T47D (cell line): ENCODE measurements around the gene HOXC11.

Experiments used
- DNase-seq, 2 experiments: peaks; one replicate each; pipeline versions ENCODE4 v3.0.0 to v3.0.0-alpha.2; 2011 to 2012; ENCODE audit warnings: low read depth in 1 of 2, low spot score in 1 of 2
- JUND ChIP-seq: IDR thresholded peaks from 2 replicates; pipeline ENCODE4 v1.6.1; 2012; ENCODE audit warnings: low read depth
- in situ Hi-C: cut with HindIII; loops from 2 replicates; pipeline ENCODE4 v1.10.0; 2016; ENCODE audit warnings: low sequenced_read_pairs, low pct_unique_long_range_greater_than_20kb

HOXC11 gene

DNA sequence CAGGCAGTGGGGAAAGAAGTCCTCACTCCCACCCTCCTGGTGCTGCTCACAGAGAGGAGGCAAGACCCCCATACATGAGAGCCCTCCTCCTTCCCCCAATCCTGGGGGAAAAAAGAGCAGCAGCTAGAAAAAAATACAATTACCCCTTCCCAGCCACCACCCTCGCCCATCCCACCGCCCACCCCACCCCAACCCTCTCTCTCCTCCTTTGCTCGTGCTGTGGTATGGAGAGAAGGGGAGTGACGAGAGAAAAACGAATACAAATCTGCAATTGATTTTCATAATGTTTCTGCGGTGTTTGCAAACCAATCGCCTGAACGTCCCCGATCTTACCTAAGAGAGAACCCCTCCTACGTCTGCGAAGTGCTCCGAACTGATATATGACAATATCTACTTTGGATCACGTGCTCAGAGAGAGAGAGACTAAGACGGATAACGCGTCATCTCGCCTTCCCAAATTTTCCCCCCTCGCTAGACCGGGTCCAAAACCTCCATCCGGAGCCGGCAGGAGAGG is at the start of gene HOXC11:
Gene HOXC11, plus strand, starts transcription at position 405 of the 514 bp plus-strand sequence. CDS start 116 bp downstream, outside the sequence.
- in situ Hi-C loops, result no loop called here
- DNase-seq, result no peak
- TF ChIP-seq JUND, result no peak

DNA sequence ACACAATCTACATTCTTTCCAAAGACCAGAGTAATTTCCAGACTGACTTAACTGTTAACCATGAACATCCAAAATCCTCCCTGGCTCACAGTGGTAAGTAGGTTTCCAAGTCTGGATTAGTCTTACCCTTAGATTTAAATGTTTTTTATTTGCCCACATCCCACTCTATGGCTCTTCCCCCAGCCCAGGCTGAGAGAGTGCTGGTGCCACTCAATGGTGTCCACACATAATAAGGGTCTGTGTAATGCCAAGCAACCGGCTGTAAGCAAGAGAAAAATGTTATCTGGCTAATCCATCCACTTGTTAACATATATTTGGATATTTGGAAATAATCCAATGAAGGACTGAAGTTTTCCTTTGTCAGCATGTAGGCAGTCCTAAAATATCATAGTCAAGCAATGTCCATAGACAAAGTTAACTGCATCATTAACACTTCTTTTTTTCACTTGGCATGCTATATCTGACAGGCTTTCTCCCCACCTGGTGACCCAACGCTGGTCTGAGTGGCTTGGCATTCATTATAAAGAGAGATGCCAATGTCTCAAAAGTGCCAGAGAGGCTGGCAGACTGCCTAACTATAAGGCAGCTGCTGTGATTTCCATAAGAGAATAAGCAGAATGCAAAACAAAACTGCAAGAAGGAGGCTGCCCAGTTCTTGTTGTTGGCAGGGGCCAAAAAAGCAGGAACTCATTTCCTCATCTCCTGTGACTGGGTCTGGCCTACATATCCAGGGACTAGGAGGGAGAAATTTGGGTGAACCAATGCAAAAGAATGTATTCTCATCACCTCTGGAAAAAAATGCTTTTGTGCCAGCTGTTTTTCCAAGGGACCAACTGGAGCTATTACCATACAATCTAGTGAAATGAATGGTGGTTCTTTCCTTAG is 48.2 kb upstream of the HOXC11 start:
- in situ Hi-C loops, result no loop called here
- no peak for DNase-seq
- TF ChIP-seq JUND, result no peak

DNA sequence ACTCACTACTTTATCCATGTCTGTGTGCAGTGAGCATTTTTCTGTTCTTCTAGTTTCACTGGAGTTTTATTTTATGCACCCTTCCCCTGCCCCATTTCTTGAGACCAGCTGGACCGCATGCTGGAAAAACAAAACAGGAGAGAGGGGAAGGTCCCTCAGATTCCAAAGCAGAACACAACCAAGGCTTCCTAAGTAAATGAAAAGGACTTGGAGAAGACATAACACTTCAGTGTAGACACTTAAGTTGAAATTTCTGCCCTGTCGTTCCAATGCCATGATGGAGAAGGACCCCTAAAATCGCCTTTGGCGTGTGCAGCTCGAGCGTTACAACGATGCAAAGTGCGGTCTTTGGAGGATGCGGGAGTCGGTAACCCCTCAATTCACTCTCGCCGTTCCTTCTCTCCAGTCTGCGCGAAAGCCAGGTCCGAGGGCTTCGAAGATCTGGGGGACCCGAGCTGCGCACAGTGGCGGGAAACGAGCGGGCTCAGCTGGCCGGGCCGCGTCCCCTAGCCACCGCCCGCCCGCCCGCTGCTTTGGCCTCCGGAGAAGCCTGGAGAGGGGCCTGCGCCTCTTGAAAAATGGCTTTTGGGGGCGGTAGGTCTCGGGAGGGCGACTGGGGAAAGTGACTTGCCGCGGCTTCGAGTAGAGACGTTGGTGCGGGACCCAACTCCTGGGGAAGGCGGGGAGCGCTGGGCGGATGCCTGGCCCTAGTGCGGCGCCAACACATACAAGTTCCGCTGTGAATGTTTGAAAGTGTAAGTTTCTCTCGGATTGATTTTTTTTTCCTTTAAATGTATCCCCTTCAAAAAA is 45.5 kb upstream of the HOXC11 start:
- in situ Hi-C loops, result no loop called here
- DNase-seq, result no peak
- TF ChIP-seq JUND, result no peak

DNA sequence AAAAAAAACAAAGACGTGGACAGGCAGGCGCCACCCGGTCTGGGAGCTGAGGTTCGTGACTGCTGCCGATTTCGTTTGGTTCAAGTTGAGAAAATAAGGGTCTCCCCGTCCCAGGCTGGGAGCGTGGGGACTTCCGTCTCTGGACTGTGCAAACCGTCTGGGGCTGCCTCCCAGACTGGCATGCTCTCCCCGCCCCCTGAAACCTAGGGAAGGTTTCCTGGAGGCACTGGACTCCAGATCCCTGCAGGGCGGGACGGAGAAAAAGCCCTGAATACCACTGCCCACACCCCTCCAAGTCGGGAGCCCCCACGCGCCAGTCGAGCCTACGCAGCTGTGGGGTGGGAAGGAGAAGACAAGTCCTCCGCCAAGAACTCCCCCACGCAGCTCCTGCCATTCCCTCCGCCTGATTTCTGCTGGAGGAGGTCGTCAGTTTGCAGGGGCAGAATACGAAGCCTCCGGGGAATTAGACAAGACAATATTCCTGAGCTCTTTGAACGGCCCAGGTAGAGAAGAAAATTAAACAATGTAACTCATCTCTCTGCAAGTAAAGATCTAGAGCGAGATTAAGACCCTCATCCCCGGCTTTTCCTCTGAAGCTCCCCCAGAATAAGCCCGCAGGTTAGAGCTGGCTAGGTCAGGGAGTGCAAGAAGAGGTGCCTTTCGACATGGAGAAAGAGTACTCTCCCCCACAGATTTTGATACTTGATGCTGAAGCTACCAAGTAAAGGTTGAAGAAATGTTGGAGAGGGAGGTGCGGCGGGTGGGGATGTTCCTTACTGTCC is 44.7 kb upstream of the HOXC11 start:
- TF ChIP-seq JUND, result no peak
- DNase-seq, result no peak
- in situ Hi-C loops, result no loop called here

DNA sequence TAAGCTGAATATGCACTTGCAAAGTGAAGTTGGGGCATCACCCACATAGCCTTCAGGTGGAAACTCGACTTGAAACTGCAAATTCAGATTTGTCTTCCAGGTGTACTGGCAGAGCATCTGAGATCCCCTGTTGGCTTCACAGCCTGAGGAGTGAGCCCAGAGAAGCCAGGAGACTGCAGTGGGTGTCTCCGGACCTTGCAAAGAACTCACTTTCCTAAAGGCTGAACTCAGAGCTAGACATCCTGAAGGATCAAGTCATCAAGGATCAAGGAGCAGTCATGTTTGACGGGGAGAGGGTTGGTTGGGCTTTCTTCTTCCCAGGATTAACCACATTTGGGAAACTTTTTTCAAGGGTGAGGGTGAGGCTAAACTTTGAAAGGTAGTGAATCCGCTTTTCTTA is 43.4 kb upstream of the HOXC11 start:
- no peak for TF ChIP-seq JUND
- in situ Hi-C loops, result no loop called here

DNA sequence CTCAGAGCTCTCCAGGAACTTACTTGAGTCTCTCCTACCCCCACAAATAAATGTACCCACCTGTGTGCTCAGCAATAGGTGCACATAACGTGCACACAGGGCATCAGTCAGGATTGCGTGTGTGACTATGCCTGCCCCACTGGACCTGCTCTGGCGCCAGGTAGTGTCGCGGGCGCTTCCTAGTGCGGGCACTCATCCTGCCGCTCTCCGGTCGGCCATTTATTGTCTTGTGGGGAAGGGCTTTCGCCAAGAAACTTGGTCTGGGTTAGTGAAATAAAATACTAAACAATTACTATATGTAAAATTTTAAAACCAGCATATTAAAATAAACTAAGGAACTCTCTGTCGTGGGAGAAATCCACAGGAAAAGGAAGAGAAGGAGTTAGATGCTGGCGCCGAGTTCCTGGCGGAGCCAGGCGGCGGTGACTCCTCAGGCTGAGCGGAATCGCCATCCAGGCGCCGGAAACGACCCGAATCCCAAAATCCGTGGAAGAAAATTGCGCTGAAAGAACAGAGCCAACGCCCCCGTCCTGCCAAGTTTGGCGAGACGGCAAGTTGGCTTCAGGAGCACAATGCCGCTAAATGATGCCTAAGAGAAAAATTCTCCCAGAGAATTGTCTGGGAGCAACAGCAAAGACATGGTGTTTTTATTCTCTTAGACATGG is 42.2 kb upstream of the HOXC11 start:
- in situ Hi-C loops, result no loop called here
- TF ChIP-seq JUND, result no peak
- no peak for DNase-seq

More for the DNA sequence above, 43.4 kb upstream of the HOXC11 start:
- no peak for DNase-seq

DNA sequence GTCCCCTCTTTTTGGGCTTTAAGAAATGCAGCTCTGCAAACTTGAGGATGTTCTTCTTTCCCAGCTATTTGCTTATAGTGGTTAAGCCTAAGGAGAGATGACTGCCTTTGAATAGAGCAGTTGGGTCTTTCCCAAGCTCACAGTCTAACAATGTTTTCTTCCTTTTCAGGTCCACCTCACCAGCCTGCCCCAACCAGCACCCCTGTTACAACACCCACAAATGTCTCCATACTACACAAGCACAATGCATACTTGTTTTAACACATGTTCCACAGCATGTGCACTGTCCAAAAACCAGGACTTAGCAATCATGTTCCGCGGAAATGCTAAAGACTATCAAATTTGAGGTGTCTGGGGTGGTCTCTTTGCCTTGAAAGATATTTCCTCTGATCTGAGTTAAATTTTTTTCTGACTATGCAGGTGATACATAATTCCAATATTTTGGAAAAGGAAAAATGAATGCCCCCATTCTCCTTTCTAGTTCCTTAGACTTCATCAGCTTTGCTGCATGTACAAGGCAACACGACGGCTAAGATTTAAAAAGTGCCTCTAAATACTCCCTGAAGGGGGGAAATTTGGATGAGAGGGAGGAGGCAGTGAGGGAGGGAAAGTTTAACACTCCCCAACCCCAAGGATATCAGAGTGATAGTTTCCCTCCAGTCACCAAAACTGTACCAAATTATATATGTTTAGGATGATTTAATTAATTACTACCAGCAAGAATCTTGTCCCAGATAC is 40.9 kb upstream of the HOXC11 start:
- no peak for DNase-seq
- in situ Hi-C loops, result no loop called here
- no peak for TF ChIP-seq JUND

DNA sequence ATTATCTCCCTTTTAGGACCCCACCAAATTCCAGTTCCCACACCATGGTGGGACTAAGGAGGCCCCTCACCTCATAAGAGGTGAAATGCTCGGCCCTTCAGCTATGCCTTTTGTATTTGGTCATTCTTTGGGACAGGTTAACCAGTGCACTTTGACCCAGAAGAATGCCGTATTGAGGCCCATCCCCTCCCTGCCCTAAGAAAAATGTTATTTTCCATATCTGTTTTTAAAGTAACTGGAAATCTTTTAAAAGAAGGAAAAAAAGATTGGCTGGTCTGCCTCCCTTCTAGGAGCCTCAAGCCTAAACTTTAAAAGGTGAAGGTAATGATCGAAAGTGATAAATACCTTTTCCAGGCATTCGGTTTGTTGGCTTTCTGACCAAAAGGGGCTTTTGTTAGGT is 40.0 kb upstream of the HOXC11 start:
- TF ChIP-seq JUND, result no peak
- in situ Hi-C loops, result no loop called here
- DNase-seq, result no peak

DNA sequence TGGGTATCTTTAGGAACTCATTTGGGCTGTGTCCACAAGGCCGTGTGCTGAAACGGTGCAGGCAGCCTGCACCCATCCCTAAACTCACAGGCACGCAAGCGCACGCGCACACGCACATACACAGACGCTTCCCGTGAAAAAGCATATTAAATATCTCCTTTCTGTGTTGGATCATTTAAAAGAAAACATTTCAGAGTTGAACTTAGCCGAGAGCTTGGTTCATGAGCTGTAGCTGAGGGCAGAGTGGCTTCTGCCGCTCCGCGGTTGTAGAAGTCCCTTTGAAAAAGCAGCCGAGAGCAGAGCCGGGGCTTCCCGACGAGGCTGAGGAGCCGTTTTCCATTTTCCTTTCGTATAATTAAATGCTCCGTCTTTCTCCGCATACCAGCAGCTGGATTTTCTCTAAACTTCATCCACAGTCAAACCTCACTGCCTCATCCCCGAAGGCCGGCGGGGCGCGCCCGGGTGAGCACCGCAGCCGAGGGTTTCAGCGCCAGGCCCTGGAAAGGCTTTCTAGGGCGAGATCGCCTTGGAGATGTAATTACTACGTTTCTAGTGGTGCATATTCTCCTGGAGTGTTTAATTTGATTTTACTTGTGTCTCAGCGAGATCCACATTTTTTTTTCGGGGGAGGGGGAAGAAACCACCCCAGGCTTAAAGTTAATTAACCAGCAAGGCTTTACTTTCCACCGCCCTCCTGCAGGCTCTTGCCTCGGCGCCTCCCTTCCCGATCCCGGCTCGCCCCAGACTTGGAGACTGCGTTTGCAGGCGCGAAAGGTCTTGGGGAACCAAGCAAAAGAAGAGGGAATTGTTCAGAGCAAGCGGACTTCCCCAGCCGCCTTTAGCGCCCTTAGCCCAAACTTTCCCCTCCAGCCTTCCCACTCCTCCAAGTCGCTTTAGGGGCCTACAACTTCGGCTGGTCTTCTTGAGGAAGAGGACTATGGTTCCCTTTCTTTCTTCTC is 37.3 kb upstream of the HOXC11 start:
- no peak for TF ChIP-seq JUND
- no peak for DNase-seq
- in situ Hi-C loops, result no loop called here

DNA sequence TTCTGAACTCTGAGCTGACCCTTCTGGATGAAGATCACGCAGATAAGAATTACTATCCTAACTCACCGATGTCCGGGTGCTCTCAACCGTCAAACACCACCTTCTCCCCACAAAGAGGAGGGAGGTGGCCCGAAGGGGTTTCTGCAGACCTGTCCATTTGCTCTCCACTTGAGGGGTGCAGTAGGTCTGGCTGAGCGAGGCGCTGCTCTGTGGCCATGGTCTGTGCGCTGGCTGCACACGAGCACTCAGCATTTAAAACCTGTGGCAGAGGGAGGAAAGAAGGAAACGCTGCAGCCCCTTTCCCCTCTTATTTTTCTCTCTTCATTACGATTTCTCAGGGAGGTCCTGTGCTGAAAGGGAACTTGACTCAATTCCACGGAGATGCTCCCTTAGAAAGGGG is 35.8 kb upstream of the HOXC11 start:
- in situ Hi-C loops, result no loop called here
- DNase-seq, result no peak
- TF ChIP-seq JUND, result no peak
